GM12891 (cell line): ENCODE results near the gene PROM1.

Experiments
- DNase-seq: peaks from one replicate; pipeline ENCODE4 v3.0.0; 2011; ENCODE audit warnings: low spot score; ENCODE audit not compliant: insufficient read length
- FAIRE-seq: peaks from 2 replicates; lab custom pipeline; 2011; peaks lifted over from hg19 to GRCh38; lab: Jason Lieb, UNC
- PAX5 ChIP-seq: IDR thresholded peaks from 2 replicates; pipeline ENCODE4 v1.6.1; 2011; ENCODE audit warnings: low read length, moderate library complexity, mild to moderate bottlenecking; ENCODE audit not compliant: insufficient read depth, severe bottlenecking
- POLR2A ChIP-seq: IDR thresholded peaks from 2 replicates; pipeline ENCODE4 v1.6.1; 2011; ENCODE audit warnings: low read depth, low read length, control low read depth
- POLR2AphosphoS5 ChIP-seq: IDR thresholded peaks from 2 replicates; pipeline ENCODE4 v1.6.1; 2011; ENCODE audit warnings: low read depth, low read length, control low read depth
- POU2F2 ChIP-seq: IDR thresholded peaks from 2 replicates; pipeline ENCODE4 v1.6.1; 2011; ENCODE audit warnings: low read depth, mild to moderate bottlenecking, control low read depth, low read length, moderate library complexity
- SPI1 ChIP-seq: IDR thresholded peaks from 2 replicates; pipeline ENCODE4 v1.6.1; 2011; ENCODE audit warnings: low read depth, low read length, control low read depth
- TAF1 ChIP-seq: IDR thresholded peaks from 2 replicates; pipeline ENCODE4 v1.6.1; 2011; ENCODE audit warnings: low read depth, low read length, control low read depth

Gene PROM1

DNA sequence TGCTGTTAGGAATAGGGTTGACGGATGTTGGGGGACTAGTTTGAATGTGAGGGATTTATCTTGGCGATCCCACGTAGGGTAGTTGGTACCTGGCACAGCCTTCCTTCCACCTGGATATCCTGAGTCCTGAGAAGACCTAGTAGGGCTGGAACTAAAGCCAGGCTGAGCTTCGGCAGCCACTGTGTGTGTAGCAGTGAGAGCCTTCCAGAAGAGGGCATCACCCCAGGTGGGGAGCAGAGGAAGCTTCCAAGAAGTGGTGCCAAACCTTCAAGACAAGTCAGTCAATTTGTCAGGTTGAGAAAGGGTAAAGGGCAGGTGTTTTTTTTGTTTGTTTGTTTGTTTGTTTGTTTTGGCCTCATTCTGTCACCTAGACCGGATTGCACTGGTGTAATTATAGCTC, 119.7 kb downstream of the PROM1 start:
- TF ChIP-seq POLR2AphosphoS5 (no peak), PAX5 (no peak), POLR2A (no peak), SPI1 (no peak), POU2F2 (no peak), TAF1 (no peak)
- FAIRE-seq = no peak
- peak; percentile 10 for DNase-seq

DNA sequence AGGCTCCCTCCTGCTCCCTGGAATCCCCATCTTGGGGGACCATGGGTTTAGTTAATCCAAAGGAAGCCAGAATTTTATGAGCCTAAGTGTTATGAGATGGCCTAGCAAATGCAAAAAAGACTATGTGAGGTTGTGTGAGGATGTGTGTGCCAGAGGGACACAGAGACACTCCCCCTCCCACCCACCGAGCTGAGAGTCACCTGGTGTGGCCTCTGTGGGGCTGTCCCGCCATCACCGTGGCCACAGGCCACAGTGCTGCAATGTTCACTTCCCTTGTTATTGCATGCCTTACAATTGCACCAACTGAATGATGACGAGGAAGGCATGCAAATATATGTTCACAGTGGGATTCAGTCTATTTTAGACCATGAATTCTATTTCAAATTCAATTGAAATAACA, 120.2 kb downstream of the PROM1 start:
- FAIRE-seq (no peak), DNase-seq (peak; percentile 30)
- TF ChIP-seq POLR2AphosphoS5 (no peak), TAF1 (no peak), POLR2A (no peak), SPI1 (no peak), POU2F2 (no peak), PAX5 (no peak)

DNA sequence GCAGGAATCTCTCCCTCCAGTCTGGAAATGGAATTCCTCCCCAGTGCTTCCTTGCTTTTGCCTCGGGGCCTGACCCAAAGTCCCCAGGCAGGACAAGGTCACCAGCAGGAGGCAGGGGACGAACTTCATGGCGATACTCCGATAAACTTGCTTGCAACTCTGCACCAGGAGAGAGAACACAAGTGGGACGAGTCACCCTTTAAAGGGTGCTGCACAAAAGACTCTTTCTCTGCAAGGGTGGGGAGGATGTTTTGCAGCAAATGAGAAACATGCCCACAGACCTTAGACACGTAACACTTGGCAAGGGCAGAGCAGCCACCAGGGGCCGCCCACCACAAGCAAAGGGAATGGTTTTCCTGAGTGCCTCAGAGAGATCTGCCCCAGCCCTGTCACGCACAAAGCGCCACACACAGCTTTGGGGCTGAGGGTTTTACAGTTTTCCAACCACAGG, 120.8 kb downstream of the PROM1 start, which contains the start of gene FGFBP2:
TSS of gene FGFBP2 (minus strand) at position 175 of the 451 bp plus-strand sequence. CDS start at position 129, 46 bp downstream.
- TF ChIP-seq PAX5 (no peak), POLR2AphosphoS5 (no peak), SPI1 (no peak), POU2F2 (no peak), TAF1 (no peak), POLR2A (no peak)

DNA sequence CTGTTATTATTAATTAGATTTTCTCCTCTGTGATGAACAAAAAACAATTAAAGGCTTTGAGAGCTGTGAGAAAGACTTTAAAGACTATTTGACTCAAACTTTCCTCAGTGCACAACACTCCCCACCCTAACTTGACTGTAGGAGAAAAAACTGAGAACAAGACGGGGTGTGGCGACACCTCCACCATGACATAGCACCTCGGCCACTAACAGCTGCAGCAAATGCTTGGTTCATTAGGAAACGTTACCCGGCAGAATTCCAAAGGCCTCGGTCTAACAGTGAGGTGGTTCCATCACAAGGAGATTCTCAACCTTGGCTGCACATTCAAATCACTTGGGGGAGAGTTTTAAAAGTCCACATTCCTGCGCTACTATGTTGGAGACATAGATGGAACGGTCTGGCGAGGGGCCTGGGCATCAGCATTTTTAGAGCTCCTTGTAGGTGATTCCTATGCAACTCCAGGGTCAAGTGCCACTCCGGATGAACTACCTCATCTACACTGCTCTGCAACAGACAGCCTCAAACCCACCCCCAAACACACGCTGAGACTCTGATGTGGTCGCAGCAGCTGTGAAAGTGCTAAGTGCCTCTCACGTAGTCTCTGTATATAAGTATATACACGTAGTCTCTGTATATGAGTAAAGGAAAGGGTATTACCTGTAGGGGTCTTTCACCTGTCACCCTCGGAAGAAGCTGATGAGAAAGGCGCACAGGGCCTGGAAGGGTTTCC, 121.9 kb downstream of the PROM1 start:
- DNase-seq (no peak), FAIRE-seq (no peak)
- no peak for TF ChIP-seq SPI1
- TF ChIP-seq PAX5 = no peak
- TF ChIP-seq POLR2A = no peak
- no peak for TF ChIP-seq TAF1
- no peak for TF ChIP-seq POU2F2
- TF ChIP-seq POLR2AphosphoS5 = no peak

More for the DNA sequence above, 120.8 kb downstream of the PROM1 start, which contains the start of gene FGFBP2:
- FAIRE-seq (peak; percentile 51), DNase-seq (peak; percentile 10)

DNA sequence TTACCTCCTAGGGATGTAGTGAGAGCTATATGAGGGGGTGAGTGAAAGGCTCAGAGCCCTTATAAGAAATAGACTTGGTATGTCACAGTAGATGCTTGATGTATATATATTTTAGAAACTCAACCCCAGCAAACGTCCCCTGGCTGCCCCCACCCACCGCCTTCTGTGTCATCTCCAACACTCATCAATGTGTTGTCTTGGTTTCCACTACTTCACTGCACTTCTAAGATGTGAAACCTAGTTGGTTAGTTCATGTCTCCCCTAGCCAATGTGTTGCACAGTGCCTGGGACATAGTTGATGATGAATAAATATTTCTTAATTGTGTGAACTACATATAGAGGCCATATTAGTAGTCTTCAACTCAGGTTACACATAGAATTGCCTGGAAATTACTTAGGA, 125.3 kb downstream of the PROM1 start:
- FAIRE-seq = no peak
- TF ChIP-seq PAX5 = no peak
- TF ChIP-seq SPI1 = no peak
- no peak for TF ChIP-seq POU2F2
- TF ChIP-seq POLR2AphosphoS5 = no peak
- TF ChIP-seq POLR2A = no peak
- no peak for TF ChIP-seq TAF1
- no peak for DNase-seq

DNA sequence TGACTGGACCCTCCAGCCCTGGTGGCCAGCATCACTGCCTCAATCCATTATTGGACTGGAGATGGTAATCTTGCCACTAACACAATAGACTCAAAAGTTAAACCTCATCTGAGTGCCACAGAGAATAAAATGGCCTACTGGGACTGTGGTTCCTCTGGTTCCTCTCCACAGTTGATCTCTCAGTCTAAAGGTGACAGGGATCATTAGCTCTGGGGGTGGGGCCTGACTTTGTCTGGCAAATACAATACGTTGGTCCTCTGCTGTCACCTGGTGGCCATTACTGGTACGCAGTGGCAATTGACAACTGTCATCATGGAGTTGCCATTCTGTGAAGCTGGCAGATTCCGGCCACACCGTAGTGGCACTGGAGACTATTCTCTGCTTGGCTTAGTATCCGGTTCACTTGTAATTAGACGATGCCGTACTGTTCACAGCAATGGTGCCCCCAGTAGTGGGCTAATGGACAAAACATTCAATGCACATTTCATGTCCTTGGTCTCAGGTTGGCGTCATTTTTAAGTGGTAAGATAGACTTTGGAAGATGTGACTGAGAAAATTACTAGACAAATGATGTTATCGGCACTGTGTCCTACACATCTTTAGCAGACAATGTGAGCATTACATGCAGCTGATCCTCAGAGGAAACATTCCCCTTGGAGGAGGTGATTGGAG, 127.5 kb downstream of the PROM1 start:
- peak; percentile 93 for FAIRE-seq

DNA sequence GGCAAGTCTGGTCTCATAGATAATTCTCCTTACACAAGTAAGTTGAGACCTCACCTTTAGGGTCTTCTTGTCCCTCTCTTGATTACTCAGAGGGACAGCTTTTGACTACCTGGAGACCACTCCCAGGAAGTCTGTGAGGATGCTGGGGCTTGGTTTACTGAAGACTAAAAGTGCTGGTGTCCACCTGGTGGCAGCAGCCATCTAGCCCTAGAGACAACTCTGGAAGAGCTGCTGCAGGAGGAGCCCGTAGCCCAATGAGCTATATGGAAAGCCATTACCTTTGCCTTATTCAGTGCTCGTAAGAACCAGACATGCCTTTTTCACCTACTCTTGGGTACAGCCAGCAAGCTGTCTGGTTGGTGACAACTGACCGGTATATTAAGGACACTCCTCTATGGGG, 128.2 kb downstream of the PROM1 start:
- FAIRE-seq (no peak), DNase-seq (no peak)
- TF ChIP-seq TAF1 (no peak), SPI1 (no peak), POLR2AphosphoS5 (no peak), PAX5 (no peak), POLR2A (no peak), POU2F2 (no peak)

More for the DNA sequence above, 127.5 kb downstream of the PROM1 start:
- peak; percentile 59 for DNase-seq
- TF ChIP-seq PAX5 (no peak), POLR2A (no peak), POU2F2 (no peak), TAF1 (no peak), SPI1 (no peak), POLR2AphosphoS5 (no peak)

DNA sequence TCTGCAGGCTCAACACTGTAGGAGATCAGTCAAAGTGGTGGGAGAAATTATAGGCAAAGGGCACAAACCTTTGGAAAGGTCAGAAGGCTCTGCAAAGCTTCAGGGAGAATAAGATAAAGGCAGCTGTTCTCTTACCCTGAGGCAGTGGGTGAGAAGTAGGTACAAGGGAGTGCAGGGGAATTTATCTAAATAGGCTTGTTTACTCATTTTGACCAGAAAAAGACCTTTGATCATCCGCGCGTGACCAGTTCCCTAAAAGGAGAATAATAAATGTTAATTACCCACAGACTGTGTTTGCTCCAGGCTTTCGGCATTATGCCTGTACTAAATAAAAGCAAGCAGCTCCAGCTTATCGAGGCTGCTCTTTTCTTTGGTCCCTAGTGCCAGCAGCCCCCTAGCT, 130.2 kb downstream of the PROM1 start:
- TF ChIP-seq PAX5 = peak; percentile 81
- no peak for TF ChIP-seq SPI1
- FAIRE-seq (no peak), DNase-seq (no peak)

DNA sequence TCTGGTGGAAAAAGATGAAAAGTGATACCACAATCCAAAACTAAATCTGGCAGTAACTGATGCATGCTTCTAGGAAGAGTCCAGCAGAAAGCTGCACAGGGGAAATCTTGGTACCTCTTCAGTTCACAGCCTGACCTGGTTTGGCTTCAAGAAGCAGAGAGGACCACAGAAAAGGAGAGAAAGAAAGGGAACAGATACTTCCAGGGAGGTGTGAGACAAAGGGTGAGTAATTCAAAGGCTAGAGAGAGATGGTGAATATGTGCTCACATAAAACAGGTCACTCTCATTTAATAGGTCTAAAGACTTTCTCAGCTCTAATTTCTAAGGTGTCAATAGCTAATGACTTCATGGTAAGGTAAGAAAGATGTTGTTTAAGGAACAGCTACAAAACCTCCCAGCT, 132.0 kb downstream of the PROM1 start:
- DNase-seq = no peak
- no peak for TF ChIP-seq SPI1
- no peak for TF ChIP-seq POU2F2
- no peak for TF ChIP-seq TAF1
- TF ChIP-seq POLR2A = no peak
- TF ChIP-seq POLR2AphosphoS5 = no peak
- TF ChIP-seq PAX5 = no peak
- no peak for FAIRE-seq
